Activated naive CD4-positive, alpha-beta T cell treated with anti-CD3 and anti-CD28 coated beads, Interleukin-2, amount 50 U/mL, for 72 hours (primary cell): ENCODE results near the gene OTOP3. TPM values are rescaled to one million over a fixed set of nuclear protein-coding genes. Genes with fewer than 3 reads are reported as not detected.

ENCODE experiments used
- ATAC-seq, 2 donors: fragments of 150-1000 bp; cut with Tn5 transposase; 2 replicates each; pipeline ENCODE4 v1.10.0; 2021; ENCODE audit warnings: mild to moderate bottlenecking in 2 of 2, moderate library complexity in 2 of 2
- DNase-seq, 2 donors: peaks; one replicate each; pipeline ENCODE4 v3.0.0; 2021 to 2022; ENCODE audit warnings: low spot score in 2 of 2
- H3K27ac Mint-ChIP-seq, 2 donors: one replicate each; pipeline ENCODE4 v1.8.0; 2022; ENCODE audit warnings: mild to moderate bottlenecking in 2 of 2, mixed read lengths in 2 of 2
- H3K36me3 Mint-ChIP-seq, 2 donors: one replicate each; pipeline ENCODE4 v1.8.0; 2022; ENCODE audit warnings: mixed read lengths in 2 of 2
- H3K9me3 Mint-ChIP-seq, 2 donors: one replicate each; pipeline ENCODE4 v1.8.0; 2022; ENCODE audit warnings: mixed read lengths in 2 of 2
- total RNA-seq, 2 donors: library from RNA; stranded (reverse); gene quantifications; one replicate each; pipeline ENCODE4 v1.2.3, GENCODE V29; 2022

OTOP3 gene
- total RNA-seq, 2 donors from 2014 or later = not detected

- Mint-ChIP-seq H3K27ac (no peak overlapping the region), H3K36me3 (no peaks in the 10 kb centered on the region), H3K9me3 (no peaks in the 10 kb centered on the region)
- ATAC-seq (no peak), DNase-seq (no peak)
These were observed 50.5 kb downstream of the OTOP3 start for GRCh38 chr17:74986206-74986576.

GRCh38 chr17:74987418-74987908 is 51.8 kb downstream of the OTOP3 start, which contains the start of gene CDR2L:
CDR2L (plus strand) TSS chr17:74987632; CDS start chr17:74988044, 412 bp downstream.
- Mint-ChIP-seq H3K9me3 (no peaks in the 10 kb centered on the region), H3K27ac (no peak within 1 kb of the TSS), H3K36me3 (no peaks in the 10 kb centered on the region)
- DNase-seq (peak; percentile 91 to 95), ATAC-seq (peak; percentile 97 to 98)

- peak in 1 of 2 donors; percentile 34 for DNase-seq
- Mint-ChIP-seq H3K36me3 (no peaks in the 10 kb centered on the region), H3K9me3 (no peaks in the 10 kb centered on the region), H3K27ac (no peak overlapping the region)
- peak; percentile 63 to 64 for ATAC-seq
These were observed 52.4 kb downstream of the OTOP3 start for GRCh38 chr17:74987909-74988711.

DNA sequence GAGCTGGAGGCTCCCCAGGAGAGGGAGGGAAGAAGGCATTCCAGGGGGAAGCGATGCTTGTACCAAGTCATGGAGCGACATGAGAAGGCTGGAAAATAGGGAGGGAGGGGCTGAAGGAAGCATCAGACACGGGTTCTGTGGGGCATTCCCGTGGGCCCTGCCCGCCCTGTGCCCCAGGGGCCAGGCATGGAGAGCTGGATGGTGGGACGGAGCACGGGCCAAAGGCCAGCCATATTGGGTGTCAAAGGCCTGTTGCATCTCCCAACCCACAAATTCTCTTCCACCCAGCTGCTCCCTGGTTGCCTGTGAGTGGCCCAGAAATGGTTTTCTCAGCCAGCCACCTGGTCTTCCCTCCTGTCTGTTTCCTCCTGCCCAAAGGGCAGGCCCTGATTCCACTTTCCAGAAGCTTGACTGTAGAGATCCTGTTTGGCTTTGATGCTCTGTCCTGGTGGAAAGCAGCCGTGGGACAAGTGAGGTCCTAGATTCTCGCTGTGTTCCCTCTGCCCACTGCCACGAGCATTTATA is 54.9 kb downstream of the OTOP3 start:
- no peak for ATAC-seq
- Mint-ChIP-seq H3K36me3 (no peaks in the 10 kb centered on the region), H3K9me3 (no peaks in the 10 kb centered on the region), H3K27ac (no peak overlapping the region)
- DNase-seq = no peak

DNA sequence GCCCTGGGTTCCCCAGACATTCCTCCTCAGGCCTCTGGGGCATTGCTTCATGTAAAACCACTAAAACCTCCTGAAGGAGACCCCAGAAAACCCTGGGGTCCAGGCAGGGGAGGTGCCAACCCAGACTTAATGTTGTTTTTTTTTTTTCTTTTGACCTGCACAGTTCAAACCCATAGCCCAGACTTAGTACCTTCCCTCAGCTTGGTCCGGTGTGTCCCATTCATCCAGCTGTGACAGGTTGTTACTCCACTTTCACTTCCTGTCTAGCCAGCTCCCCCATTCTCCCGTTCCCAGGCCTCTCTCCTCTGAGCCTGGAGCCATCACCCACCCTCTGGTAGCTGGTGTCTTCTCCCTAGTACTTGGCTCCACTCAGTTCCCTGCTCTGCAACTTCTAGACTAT is 56.5 kb downstream of the OTOP3 start:
- H3K9me3 Mint-ChIP-seq = no peaks in the 10 kb centered on the region
- DNase-seq = no peak
- H3K36me3 Mint-ChIP-seq = no peaks in the 10 kb centered on the region
- no peak for ATAC-seq
- no peak overlapping the region for H3K27ac Mint-ChIP-seq

DNA sequence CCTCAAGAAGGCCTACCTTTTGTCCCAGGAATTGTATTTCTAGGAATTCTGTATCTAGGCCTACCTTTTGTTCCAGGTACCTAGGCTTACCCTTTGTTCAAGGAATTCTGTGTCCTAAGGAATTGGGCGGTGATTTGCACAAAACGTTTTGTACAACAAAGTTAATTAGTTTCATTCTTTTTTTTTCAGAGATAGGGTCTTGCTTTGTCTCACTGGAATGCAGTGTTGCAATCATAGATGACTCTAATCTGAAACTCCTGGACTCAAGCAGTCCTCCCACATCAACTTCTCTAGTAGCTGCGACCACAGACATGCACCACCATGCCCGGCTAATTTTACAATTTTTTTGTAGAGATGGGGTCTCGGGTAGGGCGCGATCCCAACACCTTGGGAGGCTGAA is 58.7 kb downstream of the OTOP3 start:
- Mint-ChIP-seq H3K36me3 (no peaks in the 10 kb centered on the region), H3K27ac (no peak overlapping the region), H3K9me3 (no peaks in the 10 kb centered on the region)
- ATAC-seq (no peak), DNase-seq (no peak)

DNA sequence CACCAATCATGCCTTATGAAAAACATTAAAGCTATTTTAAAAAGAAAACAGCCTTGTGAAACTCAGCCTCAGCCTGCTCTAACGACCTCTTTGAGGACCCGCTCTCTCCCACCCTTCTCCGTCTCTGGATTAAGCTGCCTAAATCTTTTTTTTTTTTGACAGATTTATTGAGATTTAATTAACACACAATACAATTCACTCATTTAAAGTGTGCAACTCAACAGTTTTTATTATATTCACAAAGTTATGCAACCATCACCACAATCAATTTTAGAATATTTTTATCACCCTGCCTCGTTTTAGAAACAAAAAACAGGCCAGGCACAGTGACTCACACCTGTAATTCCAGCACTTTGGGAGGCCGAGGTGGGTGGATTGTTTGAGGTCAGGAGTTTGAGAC is 60.1 kb downstream of the OTOP3 start:
- Mint-ChIP-seq H3K36me3 (no peaks in the 10 kb centered on the region), H3K9me3 (no peaks in the 10 kb centered on the region), H3K27ac (peak overlapping the region in 1 of 2 donors; percentile 17)
- DNase-seq (no peak), ATAC-seq (no peak)

DNA sequence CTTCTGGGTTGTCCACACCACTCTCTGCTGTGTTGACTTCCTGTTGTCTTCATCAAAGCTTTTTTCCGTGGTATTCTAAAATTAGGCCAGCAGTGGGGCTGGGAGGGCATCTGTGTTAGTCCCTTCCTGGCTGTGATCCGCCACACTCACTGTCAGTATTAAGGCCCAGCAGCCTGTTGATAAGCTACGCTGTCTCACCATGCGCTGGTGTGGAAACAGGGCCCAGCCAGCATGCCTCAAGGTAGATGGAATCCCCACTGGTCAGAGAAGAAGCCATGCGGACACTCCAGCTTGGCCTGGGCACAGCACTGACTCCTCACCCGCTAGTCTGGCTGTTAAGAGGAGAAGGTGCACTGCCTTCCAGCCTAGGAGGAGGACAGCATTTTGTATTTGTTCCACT is 63.1 kb downstream of the OTOP3 start:
- ATAC-seq (no peak), DNase-seq (no peak)
- Mint-ChIP-seq H3K27ac (no peak overlapping the region), H3K36me3 (no peaks in the 10 kb centered on the region), H3K9me3 (no peaks in the 10 kb centered on the region)

DNA sequence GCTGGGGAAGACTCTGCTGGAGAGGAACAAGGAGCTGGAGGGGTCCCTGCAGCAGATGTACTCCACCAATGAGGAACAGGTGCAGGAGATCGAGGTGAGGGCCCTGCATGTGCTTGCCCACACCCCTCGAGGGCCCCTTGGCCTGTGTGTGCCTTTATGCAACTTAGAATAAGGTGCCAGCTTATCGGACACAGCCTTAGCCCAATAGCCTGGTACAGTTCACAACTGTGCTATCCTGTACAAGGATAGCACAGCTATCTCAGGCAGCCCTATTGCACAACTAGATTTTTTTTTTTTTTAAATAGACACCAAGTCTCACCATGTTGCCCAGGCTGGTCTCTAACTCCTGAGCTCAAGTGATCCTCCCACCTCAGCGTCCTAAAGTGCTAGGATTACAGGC is 63.8 kb downstream of the OTOP3 start:
- H3K9me3 Mint-ChIP-seq = no peaks in the 10 kb centered on the region
- DNase-seq (no peak), ATAC-seq (no peak)
- H3K36me3 Mint-ChIP-seq = no peaks in the 10 kb centered on the region
- H3K27ac Mint-ChIP-seq = no peak overlapping the region

Other genes starting within 250 kb of the OTOP3 start
- gene CD300LF, start 223.0 kb upstream of the OTOP3 start, total RNA-seq = not detected
- 1 to 10 TPM; 3.4 to 4.0 TPM for gene RAB37, start 198.6 kb upstream of the OTOP3 start, total RNA-seq
- gene NHERF1, start 187.3 kb upstream of the OTOP3 start, total RNA-seq = 100 to 1,000 TPM in 1 of 2 donors, 10 to 100 TPM in 1; 59.0 to 114 TPM
- gene NAT9, start 159.6 kb upstream of the OTOP3 start, total RNA-seq = 10 to 100 TPM; 38.2 to 57.2 TPM
- gene GRIN2C, start 76.0 kb upstream of the OTOP3 start, total RNA-seq = under 1 TPM in 1 of 2 donors, not detected in 1; 0.87 TPM
- gene FDXR, start 62.9 kb upstream of the OTOP3 start, total RNA-seq = 10 to 100 TPM; 30.9 to 96.3 TPM
- not detected for gene FADS6, start 42.3 kb upstream of the OTOP3 start, total RNA-seq
- gene USH1G, start 12.6 kb upstream of the OTOP3 start, total RNA-seq = not detected
- not detected for gene OTOP2, start 11.6 kb upstream of the OTOP3 start, total RNA-seq
- 1 to 10 TPM; 1.6 to 2.8 TPM for gene HID1, start 36.9 kb downstream of the OTOP3 start, total RNA-seq
- gene CDR2L, start 51.7 kb downstream of the OTOP3 start, total RNA-seq = 1 to 10 TPM; 1.5 TPM
- 10 to 100 TPM; 29.8 to 48.1 TPM for gene MRPL58, start 76.8 kb downstream of the OTOP3 start, total RNA-seq
- gene ATP5PD, start 111.1 kb downstream of the OTOP3 start, total RNA-seq = 100 to 1,000 TPM; 193 to 218 TPM
- 10 to 100 TPM; 17.4 to 19.4 TPM for gene KCTD2, start 111.3 kb downstream of the OTOP3 start, total RNA-seq
- 10 to 100 TPM in 1 of 2 donors, 1 to 10 TPM in 1; 6.0 to 10.9 TPM for gene SLC16A5, start 152.1 kb downstream of the OTOP3 start, total RNA-seq
- gene ARMC7, start 174.1 kb downstream of the OTOP3 start, total RNA-seq = 1 to 10 TPM; 7.0 to 9.9 TPM
- gene NT5C, start 195.8 kb downstream of the OTOP3 start, total RNA-seq = 10 to 100 TPM; 51.7 to 52.8 TPM
- 100 to 1,000 TPM; 216 to 232 TPM for gene JPT1, start 218.6 kb downstream of the OTOP3 start, total RNA-seq
- 100 to 1,000 TPM; 557 to 621 TPM for gene SUMO2, start 247.1 kb downstream of the OTOP3 start, total RNA-seq